Upper lobe of right lung (tissue), 1 donor: ENCODE results near the gene LYSMD1. TPM values are rescaled to one million over a fixed set of nuclear protein-coding genes. Genes with fewer than 3 reads are reported as not detected.

Source experiments
- ATAC-seq: fragments of 200-7000 bp; cut with Tn5 transposase; one replicate; pipeline ENCODE4 v1.9.1; 2020; ENCODE audit warnings: mild to moderate bottlenecking, moderate library complexity
- DNase-seq: peaks from one replicate; pipeline ENCODE4 v3.0.0-alpha.2; 2020
- H3K27ac ChIP-seq: fragments of 200-600 bp; one replicate; pipeline ENCODE4 v1.8.0; 2022
- H3K27me3 ChIP-seq: fragments of 200-600 bp; one replicate; pipeline ENCODE4 v1.8.0; 2022; ENCODE audit warnings: mild to moderate bottlenecking
- H3K36me3 ChIP-seq: fragments of 200-600 bp; one replicate; pipeline ENCODE4 v1.8.0; 2022
- H3K4me1 ChIP-seq: fragments of 200-600 bp; one replicate; pipeline ENCODE4 v1.8.0; 2022
- H3K4me3 ChIP-seq: fragments of 200-600 bp; one replicate; pipeline ENCODE4 v1.8.0; 2022; ENCODE audit warnings: mild to moderate bottlenecking
- H3K9me3 ChIP-seq: fragments of 200-600 bp; one replicate; pipeline ENCODE4 v1.8.0; 2022
- intact Hi-C: fragments of 100-400 bp; cut with DNase I; formaldehyde crosslinking; loops from one replicate; pipeline ENCODE4 v1.11.0; 2022
- total RNA-seq: library from RNA; stranded (reverse); fragmentation: NEBNext Ultra II Directional; extraction: Animal tissue kit (Norgen Biotek cat#: 25700); gene quantifications from one replicate; pipeline ENCODE4 v1.2.1, GENCODE V29; 2021
- TF ChIP-seq, protein P1 (sequence below): fragments of 200-600 bp; IDR thresholded peaks from one replicate; pipeline ENCODE4 v1.8.0; 2022; ENCODE audit warnings: antibody characterized with exemption
- donor health status: DM: no; HTN: yes; CAD: no; lungs with severe emphysema.

Gene LYSMD1
- total RNA-seq, 1 donor from 2014 or later, result 6.2 TPM

DNA sequence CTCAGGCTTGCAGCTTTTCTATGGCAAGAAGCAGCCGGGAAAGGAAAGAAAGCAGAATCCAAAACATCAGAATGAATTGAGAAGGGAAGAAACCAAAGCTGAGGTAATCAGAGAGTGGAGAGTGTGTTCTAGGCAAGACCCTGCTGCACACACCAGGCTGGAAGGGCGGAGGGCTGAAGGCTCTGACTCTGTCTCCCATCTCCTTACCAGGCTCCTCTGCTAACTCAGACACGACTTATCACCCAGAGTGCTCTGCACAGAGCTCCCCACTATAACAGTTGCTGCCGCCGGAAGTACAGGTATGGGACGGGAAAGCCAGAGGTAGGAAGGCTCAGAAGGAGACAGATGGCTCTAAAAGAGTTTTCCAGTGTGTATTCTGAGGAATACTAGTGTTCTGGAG, 1.4 kb upstream of the LYSMD1 start:
- no peak for DNase-seq
- peaks cover 16% of the 10 kb centered on the region for H3K4me1 ChIP-seq
- intact Hi-C loops, result no loop called here
- no peak for ATAC-seq
- no peaks in the 10 kb centered on the region for H3K27me3 ChIP-seq
- no peaks in the 10 kb centered on the region for H3K9me3 ChIP-seq
- peaks cover 35% of the 10 kb centered on the region for H3K36me3 ChIP-seq
- H3K27ac ChIP-seq, result no peak overlapping the region
- no peak overlapping the region for H3K4me3 ChIP-seq
- TF ChIP-seq, protein P1, sequence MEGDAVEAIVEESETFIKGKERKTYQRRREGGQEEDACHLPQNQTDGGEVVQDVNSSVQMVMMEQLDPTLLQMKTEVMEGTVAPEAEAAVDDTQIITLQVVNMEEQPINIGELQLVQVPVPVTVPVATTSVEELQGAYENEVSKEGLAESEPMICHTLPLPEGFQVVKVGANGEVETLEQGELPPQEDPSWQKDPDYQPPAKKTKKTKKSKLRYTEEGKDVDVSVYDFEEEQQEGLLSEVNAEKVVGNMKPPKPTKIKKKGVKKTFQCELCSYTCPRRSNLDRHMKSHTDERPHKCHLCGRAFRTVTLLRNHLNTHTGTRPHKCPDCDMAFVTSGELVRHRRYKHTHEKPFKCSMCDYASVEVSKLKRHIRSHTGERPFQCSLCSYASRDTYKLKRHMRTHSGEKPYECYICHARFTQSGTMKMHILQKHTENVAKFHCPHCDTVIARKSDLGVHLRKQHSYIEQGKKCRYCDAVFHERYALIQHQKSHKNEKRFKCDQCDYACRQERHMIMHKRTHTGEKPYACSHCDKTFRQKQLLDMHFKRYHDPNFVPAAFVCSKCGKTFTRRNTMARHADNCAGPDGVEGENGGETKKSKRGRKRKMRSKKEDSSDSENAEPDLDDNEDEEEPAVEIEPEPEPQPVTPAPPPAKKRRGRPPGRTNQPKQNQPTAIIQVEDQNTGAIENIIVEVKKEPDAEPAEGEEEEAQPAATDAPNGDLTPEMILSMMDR, result no peak

DNA sequence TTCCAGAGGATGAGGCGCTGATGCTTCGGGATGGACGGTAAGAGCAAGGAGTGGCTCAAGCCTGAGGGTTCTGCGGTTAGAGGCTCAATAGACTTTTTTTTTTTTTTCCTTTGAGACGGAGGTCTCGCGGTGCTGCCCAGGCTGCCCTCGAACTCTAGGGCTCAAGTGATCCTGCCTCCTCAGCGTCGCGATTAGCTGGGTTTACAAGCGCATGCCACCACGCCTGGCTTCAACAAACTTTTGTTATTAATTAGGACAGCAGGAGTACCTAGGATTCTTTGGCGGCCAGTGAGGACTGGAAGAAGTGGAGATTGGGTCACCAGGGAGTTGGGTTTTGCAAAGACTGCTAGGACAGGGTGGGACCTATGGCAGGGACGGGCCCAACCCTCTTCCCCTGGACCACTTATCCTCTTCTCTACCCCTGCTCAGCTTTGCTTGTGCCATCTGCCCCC, 829 bp upstream of the LYSMD1 start:
- peak overlapping the region; percentile 73 for H3K4me3 ChIP-seq
- peak overlapping the region; percentile 78 for H3K27ac ChIP-seq
- DNase-seq, result no peak

DNA sequence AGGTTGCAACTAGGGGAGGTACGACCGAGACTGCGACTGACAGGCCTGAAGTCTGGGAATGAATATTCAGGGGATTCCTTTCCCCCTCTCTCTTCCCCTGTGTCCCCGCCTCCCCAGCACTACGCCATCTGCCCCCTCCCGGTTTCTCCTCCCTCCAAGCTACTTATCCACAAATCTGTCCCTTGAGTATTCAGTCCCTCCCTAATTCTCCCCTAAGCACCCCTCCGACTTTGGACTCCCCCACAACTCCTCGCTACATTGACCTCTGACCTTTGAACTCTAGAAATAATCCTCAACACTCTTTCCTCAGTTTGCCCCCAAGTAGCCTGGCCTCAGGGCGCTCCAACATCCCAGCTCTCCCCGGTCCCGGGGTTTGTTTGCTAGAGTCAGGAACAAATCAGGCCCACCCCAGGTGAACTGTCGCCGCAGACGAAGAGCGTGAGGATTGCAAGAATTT, 393 bp downstream of the LYSMD1 start:
- peaks cover 16% of the 10 kb centered on the region for H3K4me1 ChIP-seq
- intact Hi-C loops, result no loop called here
- H3K4me3 ChIP-seq, result peak overlapping the region; percentile 73
- H3K27ac ChIP-seq, result peak overlapping the region; percentile 86
- ATAC-seq, result peak; percentile 33
- no peaks in the 10 kb centered on the region for H3K27me3 ChIP-seq
- no peaks in the 10 kb centered on the region for H3K9me3 ChIP-seq
- peaks cover 43% of the 10 kb centered on the region for H3K36me3 ChIP-seq
- DNase-seq, result peak; percentile 75
- TF ChIP-seq, protein P1, result no peak

More for the DNA sequence above, 829 bp upstream of the LYSMD1 start:
- ATAC-seq, result peak; percentile 1
- intact Hi-C loops, result no loop called here
- TF ChIP-seq, protein P1, result no peak
- Histone ChIP-seq H3K36me3 (peaks cover 35% of the 10 kb centered on the region), H3K9me3 (no peaks in the 10 kb centered on the region), H3K27me3 (no peaks in the 10 kb centered on the region), H3K4me1 (peaks cover 16% of the 10 kb centered on the region)

DNA sequence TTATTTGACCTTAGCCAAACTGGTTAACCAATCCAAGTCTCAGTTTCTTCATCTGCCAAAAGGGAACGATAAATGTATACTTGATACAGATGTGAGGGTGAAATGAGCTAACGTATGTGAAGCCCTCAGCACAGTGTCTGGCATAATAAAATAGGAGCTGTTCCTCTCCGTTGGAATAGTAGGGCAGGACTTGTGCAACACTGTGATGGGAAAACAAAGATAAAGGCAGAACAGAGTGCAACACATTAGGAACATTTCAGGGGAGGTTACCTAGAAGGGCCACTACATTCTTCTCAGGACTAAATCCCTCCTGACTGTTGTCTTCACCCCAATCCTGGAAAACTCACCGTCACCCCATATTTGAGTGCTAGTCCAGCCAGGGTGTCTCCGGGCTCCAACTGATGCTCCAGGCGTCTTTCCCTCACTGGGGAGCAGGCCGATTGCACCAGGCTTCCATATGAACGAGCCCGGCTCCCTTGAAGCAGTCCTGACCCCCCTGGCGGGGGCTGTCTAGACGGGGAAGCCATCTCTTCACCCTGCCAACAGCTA, 896 bp downstream of the LYSMD1 start:
- Histone ChIP-seq H3K36me3 (peaks cover 42% of the 10 kb centered on the region), H3K27me3 (no peaks in the 10 kb centered on the region), H3K4me3 (peak overlapping the region; percentile 73), H3K4me1 (peaks cover 16% of the 10 kb centered on the region), H3K9me3 (no peaks in the 10 kb centered on the region), H3K27ac (peak overlapping the region; percentile 86)
- no peak for DNase-seq
- no peak for ATAC-seq
- TF ChIP-seq, protein P1, result no peak
- intact Hi-C loops, result no loop called here

DNA sequence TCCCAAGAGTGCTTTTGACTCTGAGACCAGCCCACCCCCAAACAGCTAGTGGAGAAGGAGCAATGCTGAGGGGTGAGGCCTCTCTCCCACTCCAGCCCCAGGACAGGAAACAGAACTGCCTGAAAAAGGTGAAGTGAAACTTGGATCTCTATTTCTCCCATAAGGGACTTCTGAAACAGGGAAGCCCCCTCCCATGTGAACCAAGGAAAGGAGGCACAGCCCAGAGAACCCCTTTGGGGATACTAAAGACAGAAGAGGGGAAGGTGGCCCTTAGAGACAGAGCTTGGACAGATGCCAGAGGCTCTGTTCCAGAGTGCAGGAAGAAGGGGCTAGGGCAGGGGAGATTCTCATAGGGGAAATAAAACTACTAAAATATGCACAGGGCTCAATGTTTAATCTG, 6.3 kb downstream of the LYSMD1 start:
- Histone ChIP-seq H3K27ac (peak overlapping the region; percentile 42), H3K4me1 (peaks cover 2% of the 10 kb centered on the region), H3K27me3 (no peaks in the 10 kb centered on the region), H3K4me3 (no peak overlapping the region), H3K9me3 (no peaks in the 10 kb centered on the region), H3K36me3 (peaks cover 43% of the 10 kb centered on the region)
- ATAC-seq (peak; percentile 9), DNase-seq (peak; percentile 5)
- TF ChIP-seq, protein P1, result no peak
- intact Hi-C loops, result loop anchor here (5.0 kb wide), 1 partner anchor 57 kb away; no protein-coding TSS in a partner anchor
